SK-N-DZ (cell line): ENCODE results near the gene ZNF79.
A peak's percentile ranks its signal among the peaks of the same experiment; 100 is the strongest.

Experiments
- DNase-seq: peaks from one replicate; pipeline ENCODE4 v3.0.0-alpha.2; 2015; ENCODE audit warnings: low spot score

The ZNF79 gene

DNA sequence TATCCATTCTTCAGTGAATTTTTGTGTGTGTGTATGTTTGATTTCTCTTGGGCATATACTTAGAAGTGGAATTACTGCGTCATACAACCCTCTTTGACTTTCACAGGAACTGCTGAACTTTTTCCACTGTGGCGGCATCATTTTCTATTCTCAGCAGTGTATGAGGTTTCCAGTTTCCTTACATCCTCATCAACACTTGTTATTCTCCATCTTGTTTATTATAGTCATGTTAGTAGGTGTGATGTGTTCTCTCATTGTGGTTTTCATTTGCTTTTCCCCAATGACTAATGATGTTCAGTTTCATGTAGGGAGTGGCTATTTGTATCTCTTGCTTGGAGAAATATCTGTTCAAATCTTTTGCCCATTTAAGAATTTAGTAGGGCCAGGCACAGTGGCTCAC is 2.6 kb downstream of the ZNF79 start:
- DNase-seq, result no peak

GRCh38 chr9:127428348-127428747 is 4.2 kb downstream of the ZNF79 start:
- DNase-seq, result no peak

- DNase-seq, result no peak
These were observed 6.2 kb downstream of the ZNF79 start for GRCh38 chr9:127430415-127430814.

GRCh38 chr9:127437497-127438264 is 13.5 kb downstream of the ZNF79 start:
- no peak for DNase-seq

- DNase-seq, result no peak
These were observed 14.2 kb downstream of the ZNF79 start for GRCh38 chr9:127438394-127438793.

GRCh38 chr9:127444283-127444920 is 20.2 kb downstream of the ZNF79 start:
- no peak for DNase-seq

DNA sequence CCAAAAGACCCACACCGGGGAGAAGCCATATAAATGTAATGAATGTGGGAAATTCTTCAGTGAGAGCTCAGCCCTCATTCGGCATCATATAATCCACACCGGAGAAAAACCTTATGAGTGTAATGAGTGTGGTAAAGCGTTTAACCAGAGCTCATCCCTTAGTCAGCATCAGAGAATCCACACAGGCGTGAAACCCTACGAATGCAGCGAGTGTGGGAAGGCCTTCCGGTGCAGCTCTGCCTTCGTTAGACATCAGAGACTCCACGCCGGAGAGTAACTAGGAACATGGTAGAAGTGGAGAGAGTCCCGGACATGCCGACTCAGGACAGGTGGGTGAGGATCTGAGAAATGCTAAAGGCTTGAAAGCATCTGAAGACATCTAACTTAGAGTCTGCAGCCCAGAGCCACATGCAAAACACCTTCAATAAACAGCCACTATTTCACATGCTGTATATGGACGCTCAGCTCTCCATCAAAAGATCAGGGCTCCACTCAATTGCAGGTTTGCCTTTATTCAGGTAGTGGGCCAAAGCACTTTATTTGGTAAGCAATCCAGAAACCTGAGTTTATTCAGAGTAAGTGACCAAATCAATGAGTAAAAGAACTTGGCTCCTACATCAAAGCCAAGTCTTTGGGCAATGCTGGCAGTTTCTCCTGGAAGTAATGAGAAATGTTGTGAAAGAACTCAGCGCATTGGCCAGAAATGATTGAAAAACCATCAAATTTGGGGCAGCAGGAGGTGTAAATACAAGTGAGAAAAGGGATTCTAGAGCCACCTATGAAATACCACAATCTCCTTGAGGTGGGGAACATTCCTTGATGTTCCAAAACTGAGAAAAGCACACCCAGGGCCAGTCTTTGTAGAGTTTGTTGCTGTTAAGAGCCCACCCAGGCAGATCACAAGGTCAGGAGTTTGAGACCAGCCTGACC is 21.0 kb downstream of the ZNF79 start:
- DNase-seq, result no peak

DNA sequence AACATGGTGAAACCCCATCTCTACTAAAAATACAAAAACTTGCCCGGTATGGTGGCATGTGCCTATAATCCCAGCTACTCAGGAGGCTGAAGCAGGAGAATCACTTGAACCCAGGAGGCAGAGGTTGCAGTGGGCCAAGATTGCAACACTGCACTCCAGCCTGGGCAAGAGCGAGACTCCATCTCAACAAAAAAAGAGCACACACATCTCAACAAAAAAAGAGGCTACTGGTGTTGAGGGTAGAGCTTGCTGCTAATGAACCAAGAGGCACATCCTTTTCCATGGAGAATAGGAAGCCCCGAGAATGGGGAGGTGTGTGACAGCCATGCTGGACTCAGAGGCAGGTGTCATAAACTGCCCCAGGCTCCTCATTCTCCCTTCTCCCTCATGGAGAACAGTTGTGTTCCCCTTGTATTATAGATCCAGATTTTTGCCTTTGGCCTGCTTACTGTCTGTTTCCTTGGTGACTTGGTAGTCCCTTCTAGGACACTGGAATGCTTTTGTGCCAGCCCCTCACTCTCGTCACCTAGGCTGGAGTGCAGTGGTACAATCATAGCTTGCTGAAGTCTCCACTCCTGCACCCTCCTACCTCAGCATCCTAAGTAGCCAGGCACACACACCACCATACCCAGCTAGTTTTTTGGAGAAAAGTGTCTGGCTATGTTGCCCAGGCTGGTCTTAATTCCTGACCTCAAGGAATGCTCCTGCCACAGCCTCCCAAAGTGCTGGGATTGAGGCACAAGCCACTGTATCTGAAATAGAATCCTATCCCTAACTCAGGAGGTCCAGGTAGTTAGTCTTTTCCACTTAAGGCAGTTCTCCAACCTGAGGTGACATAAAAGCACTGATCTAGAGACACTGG is 21.9 kb downstream of the ZNF79 start:
- no peak for DNase-seq

- no peak for DNase-seq
These were observed 22.7 kb downstream of the ZNF79 start for GRCh38 chr9:127446713-127447415.

DNA sequence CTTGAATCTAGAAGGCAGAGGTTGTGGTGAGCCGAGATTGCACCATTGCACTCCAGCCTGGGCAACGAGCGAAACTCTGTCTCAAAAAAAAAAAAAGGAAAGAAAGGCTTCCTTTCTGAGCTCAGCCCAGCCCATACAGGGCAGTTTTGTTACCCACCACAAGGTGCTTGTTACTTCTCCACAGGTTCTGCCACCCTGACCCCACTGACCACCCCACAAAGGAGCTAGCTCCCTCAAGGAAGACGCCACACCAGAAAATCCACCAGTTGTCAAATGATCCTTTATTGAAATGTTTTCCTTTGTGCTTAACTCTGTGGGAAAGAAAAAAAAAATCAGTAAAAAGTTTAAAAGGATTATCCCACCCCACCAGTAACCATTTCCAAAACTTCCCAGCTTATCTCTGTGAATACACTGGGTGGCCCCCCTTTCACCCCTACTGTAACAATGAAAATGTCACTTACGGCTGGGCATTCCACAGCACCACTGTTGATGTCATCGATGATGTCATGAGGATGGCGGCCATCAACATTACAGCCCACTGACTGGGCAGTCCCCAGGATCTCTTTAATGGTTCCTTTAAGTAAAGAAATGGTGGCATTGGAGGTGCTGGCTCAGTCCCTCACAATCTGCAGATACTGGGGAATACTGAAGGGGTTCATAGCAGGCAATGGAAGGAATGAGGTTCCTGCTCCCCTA is 23.4 kb downstream of the ZNF79 start:
- DNase-seq, result no peak

- DNase-seq, result no peak
These were observed 24.1 kb downstream of the ZNF79 start for GRCh38 chr9:127448112-127448805.

- DNase-seq, result no peak
These were observed 25.3 kb downstream of the ZNF79 start for GRCh38 chr9:127449332-127449966.

GRCh38 chr9:127450243-127450760 is 26.1 kb downstream of the ZNF79 start:
- DNase-seq, result no peak

- DNase-seq, result peak; percentile 95
These were observed 26.8 kb downstream of the ZNF79 start, which contains the start of the genes LRSAM1 and RPL12 for GRCh38 chr9:127450830-127451607. TSS of gene LRSAM1 (plus strand) at chr9:127451510. CDS start at chr9:127454528, 3,018 bp downstream. TSS of gene RPL12 (minus strand) at chr9:127451406. CDS start at chr9:127451317, 89 bp downstream.

DNA sequence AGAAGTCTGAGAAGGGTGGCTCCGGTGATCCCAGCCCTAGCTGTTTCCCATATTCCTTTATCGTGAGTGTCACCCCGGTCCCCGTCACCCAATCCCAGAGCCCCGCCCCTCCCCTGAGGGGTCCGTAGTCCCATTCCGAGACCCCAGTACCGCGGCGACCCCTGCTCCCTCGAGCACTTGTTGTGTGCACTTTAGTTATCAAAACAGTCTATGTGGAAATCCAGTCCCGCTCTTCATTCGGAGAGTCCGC is 27.4 kb downstream of the ZNF79 start:
- no peak for DNase-seq

GRCh38 chr9:127451858-127452656 is 27.9 kb downstream of the ZNF79 start:
- peak; percentile 61 for DNase-seq

- DNase-seq, result no peak
These were observed 28.5 kb downstream of the ZNF79 start for GRCh38 chr9:127452691-127453090.
